Middle frontal gyrus (tissue), 1 donor: ENCODE results near the gene SIRT2.

Source experiments
- DNase-seq: peaks from one replicate; pipeline ENCODE4 v3.0.0-alpha.2; 2015; ENCODE audit warnings: low spot score; ENCODE audit errors: extremely low spot score

SIRT2 gene

DNA sequence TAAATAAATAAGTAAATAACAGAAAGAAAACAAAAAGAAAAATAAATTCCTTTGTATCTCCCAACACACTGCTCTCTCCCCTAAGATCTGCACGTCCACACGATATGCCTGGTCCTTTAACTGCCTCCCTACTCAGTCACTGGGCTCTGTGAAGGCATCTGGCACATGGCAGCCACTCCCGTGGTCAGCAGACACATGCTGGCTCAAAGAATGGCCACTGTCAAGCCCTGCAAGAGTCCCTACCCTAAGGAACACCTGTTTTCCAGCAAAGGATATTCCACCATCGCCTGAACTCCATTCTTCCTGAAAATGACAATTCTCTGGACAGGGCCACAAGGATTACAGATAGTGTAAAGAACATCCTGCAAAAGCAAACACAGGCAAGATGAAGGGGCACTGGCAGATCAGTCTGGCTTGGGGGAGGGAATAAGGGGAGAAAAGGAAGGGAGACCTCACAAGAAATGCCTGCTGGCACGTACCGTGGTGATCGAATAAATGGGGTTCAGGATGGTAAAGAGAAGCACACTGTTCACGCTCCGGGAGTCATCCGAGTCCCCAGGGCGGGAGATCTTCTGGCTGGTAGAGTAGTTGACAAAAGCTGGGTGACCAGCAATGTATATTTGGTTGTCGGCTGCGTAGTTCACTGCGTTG, 53.9 kb downstream of the SIRT2 start:
- DNase-seq: no peak

DNA sequence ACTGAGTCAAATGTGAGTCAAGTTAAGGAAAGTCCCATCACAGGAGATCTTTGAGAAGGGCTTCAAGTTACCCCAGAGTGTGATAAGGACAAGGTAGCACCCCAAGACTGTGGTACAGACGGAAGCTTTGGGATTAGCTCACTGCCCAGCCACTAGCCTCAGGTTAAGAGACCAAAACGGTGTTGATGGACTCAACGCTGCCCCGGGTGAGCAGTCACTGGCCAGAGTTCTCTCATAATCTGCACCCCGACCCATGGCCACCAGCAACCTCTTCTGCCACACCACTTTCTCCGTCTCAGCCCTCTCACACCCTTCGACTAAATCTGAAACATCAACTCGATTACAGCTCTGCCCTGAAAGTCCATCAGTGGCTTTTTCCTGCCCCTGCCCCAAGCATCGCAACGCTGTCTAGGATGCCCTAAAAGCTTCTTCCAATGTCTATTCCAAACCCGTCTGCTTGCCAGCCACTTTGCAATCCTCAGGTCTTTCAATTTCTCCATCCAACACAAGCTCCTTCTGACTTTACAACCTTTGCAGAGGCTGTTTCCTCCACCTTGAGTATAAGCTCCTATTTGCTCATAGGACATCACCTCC, 55.2 kb downstream of the SIRT2 start:
- no peak for DNase-seq

DNA sequence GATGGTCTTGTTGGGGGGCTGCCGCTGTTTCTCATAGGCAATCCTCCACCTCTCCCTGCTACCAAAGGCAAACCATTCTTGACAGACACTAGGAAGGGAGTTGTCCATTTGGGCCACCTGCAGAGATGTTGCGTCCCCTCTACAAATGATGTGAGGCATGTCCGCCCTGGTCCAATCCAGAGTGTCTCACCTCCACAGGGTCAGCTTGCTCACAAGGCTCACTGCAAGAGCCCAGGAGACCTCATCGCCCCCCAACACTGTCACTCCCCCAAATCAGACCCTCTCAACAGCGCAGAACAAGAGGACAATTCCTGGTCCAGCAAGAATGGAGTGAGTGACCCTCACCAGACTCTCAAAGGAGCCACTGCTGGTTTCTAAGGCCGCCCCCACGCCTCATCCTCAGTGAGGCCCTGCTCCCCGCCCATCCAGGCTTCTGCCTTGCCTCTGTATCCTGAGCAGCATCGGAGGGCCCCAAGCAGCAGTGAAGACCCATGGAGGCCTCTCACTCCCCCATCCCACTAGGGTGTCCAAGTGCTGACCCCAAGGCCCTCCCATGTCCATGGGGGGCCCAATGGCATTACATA, 56.2 kb downstream of the SIRT2 start:
- no peak for DNase-seq

DNA sequence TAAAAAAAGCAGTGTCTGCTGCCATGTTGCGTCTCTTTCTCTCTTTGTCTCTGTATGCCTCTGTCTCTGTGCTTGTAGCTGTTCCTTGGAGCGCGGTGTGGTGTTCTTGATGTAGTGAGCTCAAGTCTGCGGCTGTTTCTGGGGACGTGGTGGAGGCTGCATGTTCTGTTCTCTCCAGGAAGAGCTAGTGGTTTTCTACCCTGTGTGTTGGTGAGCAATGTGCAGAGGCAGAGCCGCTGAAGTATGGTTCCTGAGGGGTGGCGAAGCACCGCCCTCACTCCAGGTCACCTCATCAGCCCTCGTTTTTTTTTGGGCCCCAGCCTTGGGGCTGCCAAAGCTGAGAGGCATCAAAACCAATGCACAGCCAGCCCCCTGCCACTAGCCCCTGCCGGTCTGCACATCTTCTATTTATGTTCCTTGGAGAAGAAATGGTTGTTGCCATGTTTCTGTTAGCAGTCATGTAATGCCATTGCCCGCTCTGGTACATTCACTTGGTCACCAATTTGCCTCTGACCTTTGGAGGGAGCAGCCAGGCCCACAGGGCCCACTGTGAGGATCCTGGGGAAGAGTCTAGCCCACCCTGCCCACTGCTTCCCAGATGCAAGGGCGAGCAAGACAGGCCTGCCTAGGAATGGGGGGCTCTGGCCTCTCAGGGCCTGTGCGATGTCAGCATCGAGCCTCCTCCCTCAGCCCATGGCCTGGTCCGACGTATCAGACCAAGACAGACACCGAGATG, 56.8 kb downstream of the SIRT2 start:
- DNase-seq: no peak

DNA sequence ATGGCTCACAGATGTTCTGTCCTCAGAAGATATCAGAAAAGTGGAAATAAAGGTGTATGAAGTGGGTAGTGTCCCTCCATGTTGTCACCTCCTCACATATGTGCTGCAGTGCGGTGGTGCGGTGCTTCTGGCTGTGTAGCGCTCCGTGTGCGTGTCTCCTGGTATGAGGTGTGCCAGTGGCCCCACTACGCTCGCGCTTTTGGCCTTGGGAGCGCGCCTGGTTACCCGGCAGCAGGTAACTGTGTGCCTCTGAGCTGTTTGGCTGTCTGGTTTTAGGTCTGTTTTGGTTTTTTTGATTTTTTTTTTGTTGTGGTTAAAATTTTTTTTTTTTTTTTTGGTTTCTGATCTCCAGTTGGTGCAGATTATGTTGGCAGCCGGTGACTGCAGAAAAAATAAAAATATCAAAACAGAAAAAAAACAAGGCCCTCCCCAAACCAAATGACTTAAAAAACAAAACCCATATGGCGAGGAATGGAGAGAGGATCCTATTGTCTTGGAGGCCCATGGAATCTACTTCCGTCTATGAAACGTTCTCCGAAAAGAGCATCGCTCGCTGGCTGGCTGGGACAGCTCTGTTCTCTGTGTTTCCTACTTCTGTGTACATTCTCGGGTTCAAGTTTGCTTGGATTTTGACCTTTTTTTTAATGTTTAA, 57.5 kb downstream of the SIRT2 start:
- DNase-seq: no peak

DNA sequence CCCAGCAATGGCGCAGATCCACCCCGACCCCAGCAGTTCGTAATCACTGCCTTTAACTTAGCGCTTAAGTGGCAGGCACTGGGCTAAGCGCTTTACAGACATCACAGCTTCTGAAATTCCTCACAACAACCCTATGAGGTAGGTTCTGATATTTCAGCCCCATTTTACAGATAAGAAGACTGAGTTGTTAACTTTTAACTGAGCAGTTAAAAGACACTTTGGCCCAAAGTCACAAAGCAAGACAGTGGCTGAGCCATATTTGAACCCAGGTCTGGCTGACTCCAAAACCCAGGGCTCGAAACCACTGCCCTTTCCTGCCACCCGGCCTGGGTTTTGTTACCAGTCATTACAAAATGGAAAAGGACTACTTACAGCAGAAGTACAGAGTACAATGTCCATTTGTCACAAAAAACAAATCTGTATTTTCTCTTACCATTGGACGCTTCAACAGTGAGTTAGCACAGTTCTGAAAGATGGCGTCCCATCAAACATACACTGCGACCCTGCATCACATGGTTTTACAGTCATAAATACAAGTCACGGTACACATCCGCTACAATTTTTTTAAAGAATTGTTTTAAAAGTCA, 58.1 kb downstream of the SIRT2 start:
- no peak for DNase-seq

DNA sequence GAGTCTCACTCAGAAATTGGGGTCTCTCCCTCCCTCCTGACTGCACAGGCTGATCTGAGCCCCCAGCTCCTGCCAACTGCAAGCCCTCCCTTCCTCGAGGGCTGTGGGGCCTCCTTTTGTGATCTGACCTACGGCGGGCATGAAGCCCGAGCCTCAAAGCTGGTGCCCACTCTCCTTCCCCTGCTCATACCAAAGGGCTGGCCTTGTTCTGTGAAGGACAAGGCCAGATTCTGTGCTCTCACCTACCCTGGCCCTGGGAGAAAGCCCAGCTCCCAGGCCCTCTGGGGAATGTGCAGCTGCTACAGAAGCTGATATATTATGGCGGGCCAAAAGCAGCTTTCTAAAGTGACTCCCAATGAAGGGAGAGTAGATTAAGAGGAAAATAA, 58.8 kb downstream of the SIRT2 start:
- DNase-seq: no peak

DNA sequence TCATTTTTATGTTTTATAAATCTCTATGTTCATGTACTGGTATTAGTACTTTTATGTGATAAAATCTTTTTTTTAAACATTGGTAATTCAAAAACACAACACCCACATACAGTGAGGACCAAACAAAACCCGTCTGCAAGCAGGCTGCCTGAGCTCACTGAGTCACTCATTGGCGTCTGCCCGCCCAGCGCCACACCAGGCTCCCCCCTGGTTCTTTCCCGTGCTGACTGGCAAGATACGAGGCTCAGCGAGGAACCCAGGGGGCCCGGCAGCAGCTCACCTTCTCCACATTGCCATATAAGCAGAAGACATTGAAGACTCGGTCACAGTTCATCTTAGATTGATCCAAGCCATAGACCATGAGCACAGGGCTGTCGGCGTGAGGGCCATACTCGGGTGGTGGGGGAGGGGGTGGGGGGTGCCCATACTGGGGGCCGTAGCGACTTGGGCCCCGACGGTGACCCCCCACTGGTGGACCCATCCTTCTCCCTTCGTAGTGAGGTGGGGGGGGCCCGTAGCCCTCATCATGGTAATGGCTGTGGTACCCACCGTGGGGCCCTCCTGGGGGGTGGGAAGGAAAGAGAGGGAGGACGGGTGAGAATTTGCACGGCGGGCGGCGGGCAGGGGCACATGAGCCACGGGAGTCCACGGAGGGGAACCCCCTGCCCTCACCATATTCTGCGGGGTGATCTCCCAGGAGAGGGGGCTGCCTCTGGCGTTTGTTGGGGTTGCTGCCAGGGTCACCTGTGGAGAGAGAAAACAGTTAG, 59.4 kb downstream of the SIRT2 start:
- no peak for DNase-seq

DNA sequence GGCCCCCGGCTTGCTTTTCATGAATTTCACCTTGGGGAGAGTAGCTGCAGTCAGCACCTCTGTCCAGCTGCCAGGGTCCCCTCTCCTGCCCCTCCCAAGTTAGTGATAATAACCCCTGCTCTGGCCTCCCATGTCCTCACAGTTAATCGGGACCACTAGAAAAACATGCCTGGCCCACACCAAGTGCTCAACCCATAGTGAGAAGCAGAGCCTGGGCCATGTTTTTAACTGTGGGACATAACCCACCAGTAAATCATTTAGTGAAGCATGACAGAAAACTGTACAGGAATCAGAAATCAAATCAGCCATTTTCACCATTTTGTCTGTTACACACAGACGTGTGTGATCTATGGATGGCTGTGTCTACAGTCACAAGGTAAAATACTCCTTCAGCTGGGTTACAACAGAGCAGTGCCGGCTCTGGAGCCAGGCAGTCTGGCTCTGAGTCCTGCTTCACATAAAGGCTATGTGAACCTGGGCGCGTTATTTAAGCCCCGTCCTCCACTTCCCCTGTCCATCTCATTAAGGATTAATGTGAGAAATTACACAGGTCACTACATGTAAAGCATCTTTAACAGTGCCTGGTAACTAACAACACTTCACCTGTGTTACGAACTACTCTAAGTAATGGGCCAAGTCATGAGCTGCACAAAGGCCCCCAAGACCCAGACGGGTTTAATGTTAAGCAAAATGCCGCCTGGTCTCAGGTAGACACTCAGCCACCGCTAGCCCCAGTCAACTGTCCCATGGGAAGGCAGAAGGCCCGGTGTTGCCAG, 60.2 kb downstream of the SIRT2 start:
- DNase-seq: no peak

DNA sequence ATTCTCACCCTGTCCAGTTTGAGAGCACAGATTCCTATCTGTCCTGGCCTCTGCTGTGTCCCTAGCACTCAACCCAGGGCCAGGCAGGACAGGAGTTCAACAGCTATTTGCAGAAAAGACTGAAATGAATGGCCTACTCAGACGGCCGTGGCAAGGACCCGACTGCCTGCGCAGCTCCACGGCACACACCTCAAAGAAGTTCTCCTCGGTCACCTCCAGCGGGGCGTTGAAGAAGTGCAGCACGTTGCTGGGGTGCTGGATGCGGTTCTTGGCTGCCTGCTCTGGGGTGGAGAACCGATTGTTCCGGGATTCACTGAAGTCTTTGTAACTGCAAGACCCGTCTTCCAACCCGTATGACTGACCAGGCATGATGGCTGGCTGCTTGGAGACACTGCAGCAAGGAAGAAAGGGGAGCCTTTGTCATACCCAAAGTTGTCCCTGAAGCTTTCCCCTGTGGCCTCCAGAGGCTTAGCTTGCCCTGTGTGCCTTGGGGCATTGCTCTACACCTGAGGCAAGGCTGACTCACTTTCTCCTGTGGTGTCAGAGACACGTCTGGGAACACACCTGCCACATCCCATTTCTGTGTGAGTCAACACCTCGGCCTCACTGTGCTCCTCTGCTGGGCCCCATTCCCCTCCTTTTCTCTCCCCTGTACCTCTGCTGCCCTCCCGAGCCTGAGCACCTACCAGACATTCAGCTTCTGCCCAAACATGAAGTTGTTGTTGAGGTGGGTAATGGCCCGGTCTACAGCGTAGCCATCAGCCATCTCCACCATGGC, 61.0 kb downstream of the SIRT2 start:
- no peak for DNase-seq

DNA sequence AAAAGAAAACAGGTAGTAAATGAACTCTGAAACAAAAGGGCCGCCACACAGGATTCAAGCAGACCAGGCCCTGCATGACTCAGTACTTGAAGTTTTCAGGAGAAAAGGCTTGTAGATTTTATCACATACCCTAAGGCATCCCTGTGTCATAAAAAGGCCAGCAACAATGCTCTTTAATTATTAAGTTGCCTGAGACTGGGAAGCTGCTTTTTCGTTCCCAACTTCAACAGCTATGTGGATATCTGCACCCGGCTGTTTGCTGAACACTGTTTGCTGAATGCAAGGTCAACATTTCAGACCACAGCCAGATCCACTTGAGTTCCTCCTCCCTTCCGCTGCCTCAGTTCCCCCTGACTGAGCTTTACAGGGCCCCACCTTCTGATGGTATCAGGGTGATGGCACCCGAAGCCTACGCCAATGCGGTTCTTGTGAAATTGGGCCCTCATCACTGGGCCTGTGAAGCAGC, 61.7 kb downstream of the SIRT2 start:
- DNase-seq: no peak

DNA sequence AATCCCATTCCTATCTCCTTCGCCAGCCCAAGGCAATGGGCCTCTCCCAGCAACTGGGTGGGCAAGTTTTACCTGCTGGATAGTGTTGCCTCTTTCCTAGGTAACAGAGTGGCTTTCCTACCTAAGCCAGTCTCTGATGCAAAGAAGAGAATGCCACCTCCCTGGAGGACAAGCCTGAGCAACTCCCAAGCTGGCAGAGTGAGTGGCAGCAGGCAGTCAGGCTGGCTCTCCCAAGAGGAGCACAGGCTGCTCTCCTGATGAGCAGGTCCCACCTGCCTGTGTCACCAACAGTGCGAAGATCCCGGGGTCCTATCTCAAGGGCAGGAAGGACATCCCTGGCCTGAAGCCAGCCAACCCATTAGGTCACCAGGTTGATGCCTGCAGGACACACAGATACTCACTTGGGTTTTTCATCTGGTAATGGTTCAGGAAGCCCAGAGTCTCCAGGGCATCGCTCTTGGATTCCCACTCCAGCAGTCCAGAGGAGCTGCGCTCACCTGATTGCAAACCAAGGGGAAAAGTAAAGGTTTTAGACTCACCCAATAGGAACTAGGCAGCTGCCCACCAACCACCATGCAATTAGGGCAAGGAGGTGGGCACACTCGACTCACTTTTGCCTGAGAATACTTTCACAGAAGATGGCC, 62.3 kb downstream of the SIRT2 start:
- DNase-seq: no peak

DNA sequence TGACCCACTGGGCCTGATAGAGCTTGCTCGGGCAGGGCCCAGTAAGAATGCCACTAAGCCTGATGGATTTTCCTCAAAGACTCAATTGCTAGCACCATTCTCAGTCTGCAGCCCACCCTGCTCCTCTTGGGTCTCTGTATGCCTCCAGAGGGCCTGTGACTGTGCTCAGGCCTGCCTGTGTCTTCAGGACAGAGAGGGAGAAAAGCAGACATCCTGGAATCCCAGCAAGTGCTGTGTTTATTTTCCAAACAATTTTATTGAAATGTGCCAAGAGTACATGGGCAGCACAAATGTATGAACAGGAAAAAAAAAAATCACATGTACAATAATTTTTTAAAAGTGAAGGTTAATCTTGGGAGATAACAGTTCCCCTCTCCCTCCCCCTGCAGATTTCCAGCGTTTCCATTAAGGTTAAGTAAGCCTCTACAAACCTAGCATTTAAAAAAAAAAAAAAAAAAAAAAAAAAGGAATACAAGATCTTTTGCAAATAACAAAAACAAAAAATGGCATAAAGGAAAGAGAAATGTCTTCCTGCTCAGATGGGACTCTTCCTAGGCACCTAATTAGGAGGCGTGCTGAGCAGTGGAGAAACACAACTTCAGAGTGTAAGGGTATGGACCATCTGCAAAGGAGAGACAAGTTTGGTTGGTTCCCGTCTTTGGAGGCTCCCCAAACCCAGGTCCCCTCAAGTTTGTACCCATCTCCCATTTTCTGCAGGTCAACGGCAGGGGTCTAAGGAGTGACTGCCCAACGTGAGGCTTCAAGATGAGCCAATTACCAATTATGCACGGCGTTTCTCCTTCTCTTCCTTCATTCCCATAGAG, 63.0 kb downstream of the SIRT2 start:
- no peak for DNase-seq

DNA sequence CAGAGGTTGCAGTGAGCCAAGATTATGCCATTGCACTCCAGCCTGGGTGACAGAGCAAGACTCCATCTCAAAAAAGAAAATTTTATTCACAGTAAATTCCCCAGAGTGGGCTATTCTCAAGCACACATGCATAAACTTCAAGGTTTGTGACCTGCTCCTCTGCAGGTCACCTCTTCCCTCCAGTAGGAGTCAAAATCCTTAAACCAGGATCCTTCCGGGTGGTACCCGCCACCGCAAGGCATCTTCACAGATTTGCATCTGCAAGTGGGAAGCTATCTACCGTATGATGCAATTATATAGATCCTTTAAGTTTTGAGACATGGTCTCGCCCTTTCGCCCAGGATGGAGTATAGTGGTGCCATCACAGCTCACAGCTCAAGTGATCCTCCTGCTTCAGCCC, 64.8 kb downstream of the SIRT2 start:
- no peak for DNase-seq

DNA sequence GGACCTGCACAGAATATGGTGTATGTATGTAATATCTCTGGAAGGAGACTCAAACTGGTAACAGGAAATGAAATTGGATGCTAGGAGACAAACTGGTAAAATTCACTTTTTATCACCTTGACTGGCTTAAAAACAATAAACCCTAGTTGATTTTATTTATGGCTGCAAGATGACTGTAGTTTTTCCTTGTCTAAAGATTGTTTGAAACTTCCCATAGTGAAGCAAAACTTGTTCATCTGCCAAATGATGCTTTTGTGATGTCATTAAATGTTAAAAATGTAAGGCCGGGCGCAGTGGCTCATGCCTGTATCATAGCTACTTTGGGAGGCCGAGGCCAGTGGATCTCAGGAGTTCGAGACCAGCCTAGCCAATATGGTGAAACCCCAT, 65.3 kb downstream of the SIRT2 start:
- DNase-seq: no peak

DNA sequence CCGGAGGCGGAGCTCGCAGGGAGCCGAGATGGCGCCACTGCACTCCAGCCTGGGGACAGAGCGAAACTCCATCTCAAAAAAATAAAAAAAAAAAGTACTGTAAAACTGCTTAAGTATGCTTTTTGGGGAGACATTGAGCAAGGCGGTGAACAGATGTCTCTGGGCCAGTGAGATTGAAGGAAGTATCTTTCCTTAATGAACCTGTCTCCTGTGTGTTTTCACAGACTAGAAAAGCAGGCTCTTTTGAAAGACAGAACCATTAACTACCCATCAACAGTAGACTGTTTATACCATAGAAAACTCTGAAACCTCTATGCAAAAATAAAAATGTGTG, 66.4 kb downstream of the SIRT2 start:
- no peak for DNase-seq

DNA sequence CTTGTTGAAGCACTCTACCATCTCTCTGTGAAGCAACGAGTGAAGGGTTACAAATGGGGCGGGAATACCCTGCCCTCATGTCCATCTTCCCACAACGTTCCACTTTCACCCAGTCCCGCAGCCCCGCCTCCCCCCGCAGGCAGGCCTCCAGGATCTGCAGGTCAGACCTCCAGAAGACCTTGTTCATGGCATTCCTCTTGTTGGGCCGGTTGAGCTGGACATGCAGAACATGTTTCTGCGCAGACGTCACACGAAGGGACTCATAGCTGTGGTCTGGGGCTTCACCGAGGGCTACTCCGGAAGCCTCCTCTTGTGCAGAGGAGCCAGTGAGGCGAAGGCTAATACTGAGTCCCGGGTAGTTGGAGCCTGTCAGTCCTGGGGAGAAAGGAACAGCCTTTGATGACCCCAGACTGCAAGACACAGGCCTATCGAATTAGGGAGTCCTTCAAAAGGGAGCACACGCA, 68.2 kb downstream of the SIRT2 start:
- DNase-seq: no peak
